Parathyroid adenoma (tissue), 2 donors: Measurements from ENCODE around the gene KIAA1549.

Experiments
- H2AFZ ChIP-seq: fragments of 300-600 bp; sonication (generic); one replicate; pipeline ENCODE4 v1.7.0; 2017; ENCODE audit warnings: antibody characterized with exemption, mild to moderate bottlenecking
- H3K27ac ChIP-seq: fragments of 300-600 bp; sonication (generic); one replicate; pipeline ENCODE4 v1.7.0; 2017
- H3K27me3 ChIP-seq: fragments of 300-600 bp; sonication (generic); one replicate; pipeline ENCODE4 v1.7.0; 2017; ENCODE audit warnings: low read length; ENCODE audit not compliant: control insufficient read depth, insufficient read depth
- H3K36me3 ChIP-seq: fragments of 300-600 bp; sonication (generic); one replicate; pipeline ENCODE4 v1.7.0; 2017; ENCODE audit warnings: low read length; ENCODE audit not compliant: control insufficient read depth, insufficient read depth
- H3K4me1 ChIP-seq: fragments of 300-600 bp; sonication (generic); one replicate; pipeline ENCODE4 v1.7.0; 2017; ENCODE audit warnings: control low read depth
- H3K4me2 ChIP-seq: fragments of 300-600 bp; sonication (generic); one replicate; pipeline ENCODE4 v1.7.0; 2017; ENCODE audit warnings: low read length
- H3K4me3 ChIP-seq: fragments of 300-600 bp; sonication (generic); one replicate; pipeline ENCODE4 v1.7.0; 2017; ENCODE audit warnings: low read depth, low read length
- H3K79me2 ChIP-seq: fragments of 300-600 bp; sonication (generic); one replicate; pipeline ENCODE4 v1.7.0; 2017; ENCODE audit warnings: control low read depth
- H3K9ac ChIP-seq: fragments of 300-600 bp; sonication (generic); one replicate; pipeline ENCODE4 v1.7.0; 2017; ENCODE audit warnings: mild to moderate bottlenecking
- H3K9me3 ChIP-seq: fragments of 300-600 bp; sonication (generic); one replicate; pipeline ENCODE4 v1.7.0; 2017; ENCODE audit warnings: low read length; ENCODE audit not compliant: control insufficient read depth
- CTCF ChIP-seq: fragments of 300-600 bp; sonication (generic); IDR thresholded peaks from one replicate; pipeline ENCODE4 v1.7.0; 2017; ENCODE audit warnings: antibody characterized with exemption, mild to moderate bottlenecking
- donor health status: primary hyperparathyroidism.

KIAA1549 gene

GRCh38 chr7:138843632-138844580 lies 137.3 kb downstream of the KIAA1549 start:
- H2AFZ ChIP-seq = no peak overlapping the region
- H3K27ac ChIP-seq = no peak overlapping the region
- no peak overlapping the region for H3K4me2 ChIP-seq
- peaks cover 7% of the 10 kb centered on the region for H3K4me1 ChIP-seq
- no peaks in the 10 kb centered on the region for H3K27me3 ChIP-seq
- H3K79me2 ChIP-seq = no peaks in the 10 kb centered on the region
- no peak overlapping the region for H3K9ac ChIP-seq
- H3K4me3 ChIP-seq = no peak overlapping the region
- no peak for TF ChIP-seq CTCF
- no peaks in the 10 kb centered on the region for H3K9me3 ChIP-seq
- no peaks in the 10 kb centered on the region for H3K36me3 ChIP-seq

- TF ChIP-seq CTCF = no peak
- Histone ChIP-seq H3K36me3 (no peaks in the 10 kb centered on the region), H2AFZ (no peak overlapping the region), H3K9me3 (no peaks in the 10 kb centered on the region), H3K27me3 (no peaks in the 10 kb centered on the region), H3K79me2 (no peaks in the 10 kb centered on the region), H3K27ac (no peak overlapping the region), H3K9ac (no peak overlapping the region), H3K4me1 (peaks cover 9% of the 10 kb centered on the region), H3K4me3 (no peak overlapping the region), H3K4me2 (no peak overlapping the region)
Measured at GRCh38 chr7:138842111-138842510, 139.1 kb downstream of the KIAA1549 start.

- Histone ChIP-seq H3K79me2 (no peaks in the 10 kb centered on the region), H3K9ac (no peak overlapping the region), H3K4me1 (peaks cover 9% of the 10 kb centered on the region), H3K27me3 (no peaks in the 10 kb centered on the region), H2AFZ (peak overlapping the region; percentile 41), H3K4me2 (no peak overlapping the region), H3K27ac (no peak overlapping the region), H3K36me3 (no peaks in the 10 kb centered on the region), H3K4me3 (no peak overlapping the region), H3K9me3 (no peaks in the 10 kb centered on the region)
- no peak for TF ChIP-seq CTCF
Measured at GRCh38 chr7:138838166-138838565, 143.0 kb downstream of the KIAA1549 start.

- peak overlapping the region; percentile 41 for H2AFZ ChIP-seq
- H3K79me2 ChIP-seq = no peaks in the 10 kb centered on the region
- no peaks in the 10 kb centered on the region for H3K36me3 ChIP-seq
- H3K4me1 ChIP-seq = peaks cover 9% of the 10 kb centered on the region
- no peak overlapping the region for H3K27ac ChIP-seq
- H3K4me2 ChIP-seq = no peak overlapping the region
- H3K9ac ChIP-seq = no peak overlapping the region
- H3K9me3 ChIP-seq = no peaks in the 10 kb centered on the region
- TF ChIP-seq CTCF = no peak
- H3K4me3 ChIP-seq = no peak overlapping the region
- H3K27me3 ChIP-seq = no peaks in the 10 kb centered on the region
Measured at GRCh38 chr7:138837627-138838026, 143.6 kb downstream of the KIAA1549 start.
